ENCODE data around the gene DCAKD.
"Not testable (repeated sequence)": the region's sequence is repeated elsewhere in the genome, so short reads cannot be mapped to it uniquely, and the experiment has no call there.

The DCAKD gene

DNA sequence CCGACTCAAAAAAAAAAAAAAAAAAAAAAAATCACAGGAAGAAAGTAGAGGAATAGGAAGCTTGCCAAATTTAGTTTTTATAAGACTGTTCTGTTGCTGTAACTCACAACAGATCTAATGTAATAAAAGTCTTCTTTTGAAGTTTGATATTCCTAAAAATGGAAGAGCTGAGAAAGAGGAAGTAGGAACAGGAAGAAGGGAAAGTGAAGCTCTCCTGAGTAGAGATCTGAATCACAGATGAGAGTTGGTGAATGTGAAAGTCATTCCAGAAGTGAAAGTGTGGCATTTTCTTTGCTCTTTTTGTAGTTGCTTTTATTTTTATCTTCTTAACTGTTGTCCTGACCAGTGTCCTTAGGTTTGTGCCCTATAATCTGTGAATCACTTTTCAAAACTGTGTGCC lies 11.8 kb upstream of the DCAKD start:
- DNase-seq, result no peak

DNA sequence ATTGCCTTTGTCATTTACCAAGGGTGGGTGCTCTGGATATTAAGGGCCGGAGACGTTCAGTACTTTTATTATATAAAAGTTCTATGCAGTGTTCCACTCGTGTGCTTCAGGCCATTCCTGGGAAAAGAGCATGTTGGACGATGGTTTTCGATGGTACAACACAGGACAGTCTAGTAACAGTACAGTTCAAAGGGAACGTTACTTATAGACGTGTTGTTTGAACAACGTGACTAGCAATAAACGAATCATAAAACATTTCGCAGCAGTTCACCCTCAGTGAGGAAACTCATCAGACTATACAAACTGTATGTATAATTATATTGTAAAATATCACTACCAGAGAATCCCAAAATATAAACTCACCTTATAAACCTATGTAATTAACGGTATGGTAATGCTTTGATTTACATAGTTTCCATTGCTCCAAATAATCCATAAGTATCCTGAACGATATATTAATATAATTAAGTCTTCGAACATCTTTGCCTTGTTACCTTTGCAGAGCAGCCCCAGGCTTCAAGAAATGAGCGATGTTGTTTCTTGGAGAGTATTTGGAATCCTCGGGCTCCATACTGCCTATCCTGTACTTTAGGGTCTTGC lies 10.3 kb upstream of the DCAKD start:
- no peak for DNase-seq

GRCh38 chr17:45060797-45061605 lies 9.6 kb upstream of the DCAKD start, which contains the start of gene NMT1:
TSS of gene NMT1 (plus strand) at chr17:45061317. CDS start at chr17:45061330, 13 bp downstream.
- peak; percentile 100 for DNase-seq

- no peak for DNase-seq
These were observed 9.0 kb upstream of the DCAKD start for GRCh38 chr17:45060382-45060796.

- no peak for DNase-seq
These were observed 780 bp upstream of the DCAKD start for GRCh38 chr17:45052052-45052772.

- DNase-seq, result not testable (repeated sequence)
These were observed 254 bp upstream of the DCAKD start for GRCh38 chr17:45051720-45052051.

DNA sequence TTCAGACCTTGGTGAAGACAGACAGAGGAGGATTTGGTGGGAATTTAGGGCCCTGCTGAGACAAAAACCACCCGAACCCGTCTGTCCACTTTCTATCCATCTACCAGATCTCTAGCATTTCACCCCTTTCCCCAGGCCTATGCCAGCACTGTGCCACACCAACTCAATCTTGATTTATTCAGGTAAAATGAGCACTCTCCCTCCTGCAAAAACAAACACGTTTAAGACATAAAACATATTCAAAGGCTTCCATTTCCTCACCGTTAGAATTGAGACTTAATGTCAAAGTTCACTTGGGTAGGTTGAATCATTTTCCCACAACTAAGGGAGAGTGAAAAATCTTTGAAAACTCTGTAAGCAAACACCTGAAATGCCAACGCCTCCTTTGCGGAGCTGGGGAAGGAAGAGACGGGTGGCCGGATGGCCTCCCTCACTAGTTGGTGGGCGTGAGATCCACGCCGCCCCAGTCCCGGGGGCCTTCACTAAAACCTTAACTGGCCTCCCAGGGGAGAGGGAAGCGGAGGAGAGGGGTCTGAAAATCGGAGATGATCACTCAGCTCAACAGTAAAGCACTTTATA lies 862 bp downstream of the DCAKD start:
- DNase-seq, result no peak

GRCh38 chr17:45048795-45049563 lies 2.5 kb downstream of the DCAKD start:
- DNase-seq, result no peak

DNA sequence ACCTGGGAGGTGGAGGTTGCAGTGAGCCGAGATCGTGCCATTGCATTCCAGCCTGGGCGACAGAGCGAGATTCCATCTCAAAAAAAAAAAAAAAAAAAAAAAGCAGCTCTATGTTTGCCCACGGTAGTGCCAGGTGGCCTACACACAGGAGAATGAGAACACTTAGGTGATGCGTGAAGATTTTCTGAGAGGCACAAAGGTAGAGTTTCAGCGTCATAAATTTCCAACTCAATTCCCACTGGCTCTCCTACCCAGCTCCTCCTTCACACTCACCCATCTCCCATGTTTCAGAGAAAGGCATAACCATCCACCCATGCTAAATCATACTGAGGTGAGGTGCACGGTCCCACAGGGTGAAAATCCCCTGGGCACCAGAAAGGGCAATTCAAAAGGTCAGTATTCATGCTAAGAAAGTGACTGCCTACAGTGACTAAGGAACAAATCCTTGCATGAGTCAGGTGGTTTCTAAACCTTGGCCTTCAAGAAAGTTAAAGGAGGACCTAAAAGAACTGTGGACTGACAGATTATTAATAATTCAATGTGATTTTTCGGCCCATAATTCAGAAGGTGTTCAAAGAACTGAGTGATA lies 4.8 kb downstream of the DCAKD start:
- DNase-seq, result no peak

DNA sequence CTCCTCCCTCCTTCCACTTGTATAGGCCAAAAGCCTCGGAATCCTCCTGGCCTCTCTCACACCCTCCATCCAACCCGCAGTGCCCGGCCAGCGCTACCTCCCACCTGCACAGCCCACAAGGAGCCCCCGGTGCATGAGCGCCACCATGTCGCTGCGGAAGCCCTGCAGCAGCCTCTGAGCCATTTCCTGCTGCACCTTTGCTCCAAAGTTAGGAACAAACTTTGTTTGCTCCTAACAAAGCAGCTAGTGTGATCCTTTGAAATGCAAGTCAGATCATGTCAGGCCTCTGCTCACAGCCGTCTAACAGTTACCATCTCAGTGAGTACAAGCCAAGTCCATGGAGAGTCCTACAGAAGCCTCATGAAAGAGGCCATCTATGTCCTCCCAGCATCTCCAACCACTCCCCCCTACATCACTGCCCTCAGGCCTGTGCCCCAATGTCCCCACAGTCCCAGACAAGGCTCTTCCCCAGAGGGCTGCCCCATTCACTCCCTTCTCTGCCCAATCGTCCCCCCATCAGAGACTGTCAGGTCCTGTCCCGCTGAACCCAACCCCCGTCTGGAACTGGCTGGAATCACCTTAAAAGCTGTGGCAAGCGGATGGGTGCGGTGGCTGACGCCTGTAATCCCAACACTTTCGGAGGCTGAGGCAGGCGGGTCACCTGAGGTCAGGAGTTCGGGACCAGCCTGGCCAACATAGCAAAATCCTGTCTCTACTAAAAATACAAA lies 7.5 kb downstream of the DCAKD start:
- no peak for DNase-seq

- DNase-seq, result no peak
These were observed 8.9 kb downstream of the DCAKD start for GRCh38 chr17:45042346-45043120.

DNA sequence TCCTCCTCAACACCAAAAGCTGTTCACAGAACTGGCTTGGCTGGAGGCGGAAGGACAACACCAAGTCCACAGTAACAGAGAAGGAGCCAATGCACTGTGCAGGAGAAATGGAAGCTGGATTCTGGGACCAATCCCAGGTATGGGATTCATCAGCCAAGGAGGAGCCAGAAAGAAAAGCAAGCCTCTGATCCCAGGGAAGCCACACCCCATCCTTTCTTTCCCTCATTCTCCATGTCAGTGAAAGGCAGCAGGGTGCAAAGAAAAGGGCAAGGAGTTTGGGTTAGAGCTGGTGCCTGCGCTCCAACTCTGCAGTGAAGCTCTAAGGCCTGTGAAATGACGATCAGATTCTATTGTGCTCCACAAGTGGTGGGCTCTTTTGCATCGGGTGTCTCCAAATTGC lies 11.0 kb downstream of the DCAKD start:
- DNase-seq, result no peak

DNA sequence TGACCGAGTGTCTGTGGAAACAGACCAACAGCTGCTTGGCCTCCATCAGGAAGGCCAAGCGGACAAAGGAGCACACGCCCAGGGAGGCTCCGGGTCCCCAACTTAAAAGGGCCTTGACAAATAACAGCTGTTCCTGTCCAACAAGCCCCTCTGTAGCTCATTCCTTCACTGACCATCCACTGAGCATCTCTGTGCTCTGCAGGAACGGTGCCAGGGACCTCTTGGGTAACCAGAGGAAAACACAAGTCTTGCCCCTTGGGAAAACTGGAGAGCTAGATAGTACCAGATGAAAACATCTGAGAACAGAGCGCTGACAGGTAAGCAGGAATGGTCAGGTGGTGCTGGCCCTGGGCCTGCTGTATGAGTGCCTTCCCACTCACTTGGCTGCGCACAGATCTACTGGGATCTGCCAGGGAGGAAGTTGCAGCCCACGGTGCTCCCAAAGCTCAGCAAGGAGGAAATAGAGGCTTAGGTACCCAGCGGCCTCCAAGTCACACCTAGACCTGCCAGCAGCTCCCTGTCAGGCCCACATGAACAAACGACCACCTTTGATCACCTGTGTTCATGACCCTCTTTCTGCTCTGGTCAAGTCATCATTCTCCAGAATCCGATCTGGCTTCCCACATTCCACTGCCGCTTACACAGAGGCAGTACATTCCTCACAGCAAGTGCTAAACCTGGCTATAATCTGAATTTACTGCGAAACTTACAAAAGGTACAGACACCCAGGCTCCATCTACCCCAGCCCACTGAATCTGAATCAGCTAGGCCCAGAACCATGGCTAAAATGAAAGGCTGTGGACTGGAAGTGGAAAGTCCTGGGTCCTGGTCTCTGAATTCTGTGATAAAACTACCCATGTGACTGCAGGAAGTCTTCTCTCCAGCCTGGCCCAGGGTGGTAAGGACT lies 12.5 kb downstream of the DCAKD start:
- DNase-seq, result no peak

DNA sequence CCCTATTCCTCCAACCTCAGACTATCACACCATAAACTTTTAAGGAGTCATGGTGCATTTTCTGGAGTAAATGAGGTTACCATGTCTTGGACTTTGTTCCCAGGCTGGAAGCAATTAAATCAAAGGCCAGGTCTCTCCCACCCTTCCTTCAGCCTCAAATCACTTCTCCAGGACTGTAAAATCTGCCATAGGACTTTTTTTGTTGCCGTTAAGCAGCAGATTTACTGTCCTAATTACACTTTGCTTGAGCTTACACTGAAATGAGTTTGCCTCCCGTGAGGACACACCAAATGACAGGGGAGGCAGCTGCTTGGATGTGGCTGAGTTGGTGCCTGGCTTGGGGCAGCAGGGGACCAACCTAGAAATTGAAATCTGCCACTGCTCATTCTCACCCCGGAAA lies 14.7 kb downstream of the DCAKD start:
- DNase-seq, result no peak

DNA sequence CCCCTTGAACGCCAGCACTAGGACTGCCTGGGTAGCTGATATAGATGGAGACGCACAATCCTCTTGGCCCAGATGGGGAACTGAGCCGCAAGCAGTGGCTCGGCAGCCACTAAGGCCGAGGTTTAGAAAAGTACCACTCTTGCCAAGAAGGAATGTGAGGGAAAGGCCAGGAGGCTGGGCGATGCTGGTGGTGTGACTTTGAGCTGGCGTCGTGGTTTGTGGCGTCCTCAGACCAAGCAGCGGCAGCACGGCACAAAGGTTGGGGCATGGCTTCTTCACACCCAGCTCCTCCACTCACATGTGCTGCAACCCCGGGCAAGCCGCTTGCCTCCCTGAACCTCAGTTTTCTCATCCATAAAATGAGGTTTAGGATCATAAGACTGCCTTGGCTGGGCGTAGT lies 15.6 kb downstream of the DCAKD start:
- no peak for DNase-seq

- no peak for DNase-seq
These were observed 16.8 kb downstream of the DCAKD start for GRCh38 chr17:45034599-45034998.

DNA sequence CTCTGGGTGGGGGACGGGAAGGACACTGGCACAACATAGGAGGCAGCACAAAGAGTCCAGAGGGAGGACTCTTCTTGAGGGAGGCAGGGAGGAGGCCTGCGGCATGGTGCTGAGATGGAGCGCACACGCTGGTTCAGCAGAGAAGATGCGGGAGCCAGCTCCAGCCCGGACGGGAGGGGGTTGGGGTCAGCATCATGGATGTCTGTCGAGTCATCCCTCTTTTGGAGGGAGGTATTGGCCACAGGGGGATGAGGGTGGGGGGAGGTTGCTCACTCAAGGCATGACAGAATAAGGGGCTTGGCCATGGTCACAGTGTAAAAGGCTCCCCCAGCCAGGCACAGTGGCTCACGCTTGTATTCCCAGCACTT lies 19.3 kb downstream of the DCAKD start:
- no peak for DNase-seq

GRCh38 chr17:45031231-45032173 lies 19.9 kb downstream of the DCAKD start:
- DNase-seq, result no peak

Data from fibroblast of skin of back (primary cell).